Measurements from ENCODE around the gene FGD2.
"Not testable (repeated sequence)": the region's sequence is repeated elsewhere in the genome, so short reads cannot be mapped to it uniquely, and the experiment has no call there.

FGD2 gene

DNA sequence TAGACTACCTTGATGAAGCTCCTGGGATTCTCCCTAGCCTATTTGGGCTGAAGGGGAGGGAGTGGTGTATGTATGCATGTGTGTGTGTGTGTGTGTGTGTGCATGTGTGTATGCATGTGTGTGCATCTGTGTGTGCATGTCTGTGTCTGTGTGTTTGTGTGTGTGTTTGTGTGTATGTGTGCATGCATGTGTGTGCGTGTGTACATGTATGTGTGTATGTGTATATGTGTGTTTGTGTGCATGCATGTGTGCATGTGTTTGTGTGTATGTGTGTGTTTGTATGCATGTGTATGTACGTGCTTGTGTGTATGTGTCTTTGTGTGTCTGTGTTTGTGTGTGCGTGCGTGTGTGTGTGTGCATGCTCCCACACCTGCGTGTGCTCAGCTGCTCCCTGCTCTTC lies 15.4 kb downstream of the FGD2 start:
- no peak for FAIRE-seq

- no peak for FAIRE-seq
Measured at GRCh38 chr6:37021356-37022129, 16.1 kb downstream of the FGD2 start.

DNA sequence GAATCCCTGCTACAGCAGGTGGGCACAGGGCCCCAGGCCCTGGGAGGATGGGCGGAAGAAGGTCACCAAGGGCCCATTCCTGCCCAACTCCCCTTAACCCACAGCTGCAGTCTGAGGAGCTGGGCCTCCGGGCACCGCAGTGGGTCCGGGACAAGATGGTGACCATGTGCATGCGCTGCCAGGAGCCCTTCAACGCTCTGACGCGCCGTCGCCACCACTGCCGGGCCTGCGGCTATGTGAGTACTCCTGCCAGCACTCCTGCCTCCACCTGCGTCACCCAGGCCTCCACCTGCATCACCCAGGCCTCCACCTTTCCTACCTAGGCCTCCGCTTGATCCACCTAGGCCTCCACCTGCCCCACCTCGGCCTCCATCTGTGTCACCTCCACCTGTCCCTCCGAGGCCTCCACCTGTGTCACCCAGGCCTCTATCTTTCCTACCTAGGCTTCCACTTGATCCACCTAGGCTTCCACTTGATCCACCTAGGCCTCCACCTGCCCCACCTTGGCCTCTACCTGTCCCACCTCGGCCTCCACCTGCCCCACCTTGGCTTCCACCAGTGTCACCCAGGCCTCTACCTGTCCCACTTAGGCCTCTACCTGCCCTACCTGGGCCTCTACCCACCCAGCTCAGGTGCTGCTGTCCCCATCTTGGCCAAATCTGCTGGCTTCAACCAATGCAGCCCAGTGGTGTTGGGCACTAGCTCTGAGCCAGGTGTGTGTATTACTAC lies 16.8 kb downstream of the FGD2 start:
- FAIRE-seq = no peak

- FAIRE-seq = no peak
Measured at GRCh38 chr6:37024656-37025337, 19.3 kb downstream of the FGD2 start.

DNA sequence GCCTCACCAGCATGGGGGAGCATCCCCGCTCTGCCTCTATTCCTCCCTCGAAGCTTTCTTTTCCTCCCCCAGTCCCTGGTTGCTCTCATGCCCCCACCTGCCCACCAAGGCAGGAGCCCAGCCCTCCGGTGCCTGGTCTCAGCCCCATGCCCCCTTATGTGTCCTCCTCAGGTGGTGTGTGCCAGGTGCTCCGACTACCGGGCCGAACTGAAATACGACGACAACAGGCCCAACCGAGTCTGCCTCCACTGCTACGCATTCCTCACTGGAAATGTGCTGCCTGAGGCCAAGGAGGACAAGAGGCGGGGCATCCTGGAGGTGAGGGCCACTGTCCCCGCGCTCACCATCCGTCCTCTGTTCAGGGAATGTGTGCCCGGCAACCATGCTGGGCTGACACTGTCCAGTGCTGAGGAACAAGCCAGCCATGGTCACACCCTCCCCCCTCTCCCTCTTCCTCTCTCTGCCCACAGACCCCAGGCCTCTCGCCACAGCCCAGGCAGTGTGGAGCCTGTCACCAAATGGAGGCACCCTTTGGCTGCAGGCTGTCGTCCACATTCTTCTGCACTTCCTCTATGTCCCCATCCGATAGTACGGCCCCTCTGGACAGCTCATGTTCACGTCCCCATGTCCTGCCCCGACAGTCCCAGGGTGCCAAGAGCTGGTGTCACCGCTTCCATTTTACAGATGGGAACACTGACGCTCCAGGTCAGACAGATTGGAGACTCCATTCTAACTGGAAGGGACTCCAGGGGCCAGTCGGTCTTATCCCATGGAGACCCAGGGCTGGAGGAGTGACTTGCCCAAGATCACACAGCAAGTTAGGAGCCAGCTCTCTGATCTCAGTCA lies 20.4 kb downstream of the FGD2 start:
- FAIRE-seq = no peak

- no peak for FAIRE-seq
Measured at GRCh38 chr6:37027036-37027720, 21.7 kb downstream of the FGD2 start.

DNA sequence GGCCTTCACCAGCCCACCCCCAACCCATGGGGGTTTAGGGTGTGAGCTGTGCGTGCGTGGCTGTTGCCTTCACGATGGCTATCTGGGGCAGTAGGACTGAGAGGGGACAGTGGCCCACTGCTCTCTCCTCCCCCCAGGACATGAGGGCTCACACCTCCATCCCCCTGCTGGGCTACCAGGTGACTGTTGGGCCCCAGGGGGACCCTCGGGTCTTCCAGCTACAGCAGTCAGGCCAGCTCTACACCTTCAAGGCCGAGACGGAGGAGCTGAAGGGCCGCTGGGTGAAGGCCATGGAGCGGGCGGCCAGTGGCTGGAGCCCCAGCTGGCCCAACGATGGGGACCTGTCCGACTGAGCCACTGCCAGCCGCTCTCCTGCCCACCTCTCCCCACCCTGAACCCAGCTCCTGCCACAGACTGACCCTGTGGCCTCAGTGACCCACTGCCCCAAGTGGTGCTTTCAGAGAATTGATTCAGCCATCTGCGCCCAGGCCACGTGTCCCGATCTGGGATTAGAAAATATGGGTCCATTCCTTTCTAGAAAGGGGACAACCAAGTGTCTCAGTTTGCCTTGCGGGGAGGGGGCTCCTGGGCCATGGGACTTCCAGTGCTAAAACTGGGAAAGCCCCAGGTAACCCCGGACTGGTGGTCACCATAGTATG lies 22.5 kb downstream of the FGD2 start:
- FAIRE-seq = no peak

GRCh38 chr6:37029249-37029971 lies 24.0 kb downstream of the FGD2 start:
- no peak for FAIRE-seq

DNA sequence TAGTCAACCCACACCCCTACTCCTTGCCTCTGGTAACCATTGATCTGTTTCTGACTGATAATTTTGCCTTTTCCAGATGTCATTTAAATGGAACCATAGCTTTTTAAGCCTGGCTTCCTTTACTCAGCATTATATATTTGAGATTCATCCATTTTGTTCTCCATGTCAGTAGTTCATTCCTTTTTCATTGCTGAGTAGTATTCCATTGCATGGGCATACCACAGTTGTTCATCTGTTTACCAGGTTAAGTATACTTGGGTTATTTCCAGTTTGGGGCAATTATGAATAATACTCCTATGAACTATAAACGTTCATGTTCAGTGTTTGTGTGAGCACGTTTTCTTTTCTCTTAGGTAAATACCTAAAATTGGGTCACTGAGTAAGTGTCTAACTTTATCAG lies 25.1 kb downstream of the FGD2 start:
- no peak for FAIRE-seq

DNA sequence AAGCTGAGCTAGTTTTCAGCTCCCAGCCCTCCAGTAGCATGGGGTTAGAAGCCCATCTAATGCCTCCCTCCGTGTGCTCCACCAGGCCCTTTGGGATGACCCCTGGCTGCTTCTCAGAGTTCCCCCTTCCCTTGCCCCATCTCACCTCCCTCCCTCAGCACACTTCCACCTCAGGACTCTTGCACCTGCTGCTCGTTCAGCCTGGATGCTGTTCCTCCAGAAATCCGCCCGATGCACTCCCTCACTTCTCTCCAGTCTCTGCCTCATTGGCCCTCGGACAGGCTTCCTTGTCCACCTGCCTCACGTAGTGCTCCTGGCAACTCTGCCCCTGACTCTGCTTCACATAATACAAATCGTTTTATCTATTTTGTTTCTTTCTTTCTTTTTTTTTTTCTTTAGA lies 26.8 kb downstream of the FGD2 start:
- no peak for FAIRE-seq

- FAIRE-seq = no peak
Measured at GRCh38 chr6:37033255-37033654, 27.8 kb downstream of the FGD2 start.

DNA sequence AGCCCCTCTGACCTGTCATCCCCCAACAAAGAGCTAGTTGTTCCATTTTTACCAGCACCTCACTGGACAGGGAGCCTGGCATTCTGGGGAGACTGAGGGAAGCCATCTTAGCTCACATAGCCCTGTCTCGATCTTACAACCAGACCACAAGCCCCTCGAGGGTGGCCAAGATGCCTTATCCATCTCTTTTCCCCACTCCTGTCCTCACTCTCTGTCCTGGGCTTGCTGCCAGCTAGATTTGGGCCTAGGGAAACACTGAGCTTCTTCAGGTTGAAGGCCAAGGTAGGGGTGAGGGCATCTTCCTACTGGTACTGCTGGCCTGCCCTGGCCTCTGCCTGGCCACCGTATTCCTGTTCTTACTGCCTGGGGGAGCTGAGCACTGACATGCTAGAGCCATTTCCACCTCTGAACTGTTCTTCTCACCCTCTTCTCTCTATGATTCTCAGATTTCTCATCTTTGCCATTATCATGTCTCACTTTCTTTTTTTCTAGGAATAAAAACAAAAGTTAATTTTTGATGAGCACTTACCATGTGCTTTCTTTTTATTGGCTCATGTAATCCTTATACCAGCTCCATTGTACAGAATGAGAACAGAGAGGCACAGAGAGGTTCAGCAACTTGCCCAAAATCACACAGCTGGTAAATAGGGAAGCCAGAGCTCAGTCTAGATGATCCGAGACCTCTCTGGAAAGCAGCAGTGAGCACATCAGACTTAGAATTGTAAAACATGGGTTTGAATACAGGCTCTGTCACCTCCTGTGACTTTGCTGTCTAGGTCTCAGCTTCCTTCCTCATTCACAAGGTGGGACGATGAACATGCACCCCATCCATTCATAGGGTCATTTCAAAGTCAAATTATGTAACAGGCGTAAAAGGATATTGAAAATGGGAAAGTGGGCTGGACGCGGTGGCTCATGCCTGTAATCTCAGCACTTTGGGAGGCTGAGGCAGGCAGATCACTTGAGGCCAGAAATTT lies 28.7 kb downstream of the FGD2 start:
- no peak for FAIRE-seq

DNA sequence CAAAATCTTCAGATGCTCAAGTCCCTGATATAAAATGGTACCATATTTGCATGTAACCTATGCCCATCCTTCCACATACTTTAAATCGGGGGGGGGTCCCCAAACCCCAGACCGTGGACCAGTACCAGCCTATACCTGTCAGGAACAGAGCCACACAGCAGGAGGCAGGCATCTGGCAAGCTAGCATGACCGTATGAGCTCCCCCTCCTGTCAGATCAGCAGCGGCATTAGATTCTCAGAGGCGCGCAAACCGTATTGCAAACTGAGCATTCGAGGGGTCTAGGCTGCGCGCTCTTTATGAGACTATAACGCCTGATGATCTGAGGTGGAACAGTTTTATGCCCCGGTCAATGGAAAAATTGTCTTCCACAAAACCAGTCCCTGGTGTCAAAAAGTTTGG lies 30.7 kb downstream of the FGD2 start:
- no peak for FAIRE-seq

- FAIRE-seq = no peak
Measured at GRCh38 chr6:37038292-37039198, 33.1 kb downstream of the FGD2 start.

- FAIRE-seq = no peak
Measured at GRCh38 chr6:37039958-37040357, 34.5 kb downstream of the FGD2 start.

DNA sequence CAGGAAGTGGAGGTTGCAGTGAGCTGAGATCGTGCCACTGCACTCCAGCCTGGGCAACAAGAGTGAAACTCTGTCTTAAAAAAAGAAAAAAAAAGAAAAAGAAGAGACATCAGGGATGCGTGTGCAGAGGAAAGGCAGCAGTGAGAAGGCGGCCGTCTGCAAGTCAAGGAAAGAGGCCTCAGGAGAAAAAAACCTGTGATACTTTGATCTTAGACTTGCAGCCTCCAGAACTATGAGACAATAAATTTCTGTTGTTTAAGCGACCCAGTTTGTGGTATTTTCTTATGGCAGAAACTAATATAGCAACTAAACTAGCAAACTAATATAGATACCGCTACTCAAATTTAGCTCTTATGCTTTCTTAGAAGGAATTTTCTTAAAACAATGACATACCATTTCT lies 36.1 kb downstream of the FGD2 start:
- peak; percentile 25 for FAIRE-seq

DNA sequence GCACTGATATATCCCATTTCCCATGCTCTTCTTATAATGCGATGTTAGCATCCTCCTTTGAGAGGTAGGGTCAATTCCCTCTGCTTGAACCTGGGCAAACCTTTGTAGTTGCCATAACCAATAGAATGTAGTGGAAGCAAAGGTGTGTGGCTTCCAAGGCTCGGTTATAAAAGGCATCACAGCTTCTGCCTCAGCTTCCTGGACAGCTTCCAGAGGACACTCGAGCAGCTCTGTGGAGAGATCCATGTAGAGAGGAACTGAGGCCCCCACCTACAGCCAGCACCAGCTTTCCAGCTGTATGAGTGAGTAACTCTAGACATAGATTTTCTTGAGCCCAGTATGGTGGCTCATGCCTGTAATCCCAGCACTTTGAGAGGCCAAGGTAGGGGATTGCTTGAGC lies 36.7 kb downstream of the FGD2 start:
- FAIRE-seq = no peak

- FAIRE-seq = not testable (repeated sequence)
Measured at GRCh38 chr6:37043091-37043490, 37.6 kb downstream of the FGD2 start.

GRCh38 chr6:37047346-37047688 lies 41.9 kb downstream of the FGD2 start:
- FAIRE-seq = no peak

Data from G401.6 (cell line).